Natural killer cell (primary cell): ENCODE results near the gene CMYA5. TPM values are rescaled to one million over a fixed set of nuclear protein-coding genes. Genes with fewer than 3 reads are reported as not detected.

Source experiments
- ATAC-seq, 3 donors: fragments of 150-1000 bp in 2 of 3; fragments of 200-7000 bp in 1 of 3; cut with Tn5 transposase; 1 replicate in 1 of 3; 2 replicates in 2 of 3; pipeline ENCODE4 v1.10.0; 2021; ENCODE audit warnings: mild to moderate bottlenecking in 2 of 3, moderate library complexity in 2 of 3
- DNase-seq, 2 donors: peaks; one replicate each; pipeline versions ENCODE4 v3.0.0 to v3.0.0-alpha.2; 2013 to 2021; ENCODE audit warnings: mixed read lengths in 1 of 2
- H3K27ac ChIP-seq: one replicate; pipeline ENCODE4 v1.5.1; 2013; ENCODE audit warnings: mild to moderate bottlenecking, low read length
- H3K27me3 ChIP-seq: one replicate; pipeline ENCODE4 v1.6.1; 2013; ENCODE audit warnings: low read length; ENCODE audit not compliant: control insufficient read depth, insufficient read depth
- H3K36me3 ChIP-seq: one replicate; pipeline ENCODE4 v1.6.1; 2013; ENCODE audit warnings: low read length; ENCODE audit not compliant: control insufficient read depth, insufficient read depth
- H3K4me1 ChIP-seq: one replicate; pipeline ENCODE4 v1.6.1; 2013; ENCODE audit warnings: low read length; ENCODE audit not compliant: control insufficient read depth, insufficient read depth
- H3K4me3 ChIP-seq: one replicate; pipeline ENCODE4 v1.5.1; 2013; ENCODE audit warnings: low read length
- H3K9me3 ChIP-seq: one replicate; pipeline ENCODE4 v1.6.1; 2013; ENCODE audit warnings: low read length; ENCODE audit not compliant: control insufficient read depth, insufficient read depth
- H3K27ac Mint-ChIP-seq, 2 donors: one replicate each; pipeline ENCODE4 v1.8.0; 2022; ENCODE audit warnings: mild to moderate bottlenecking in 2 of 2, mixed read lengths in 2 of 2, moderate library complexity in 1 of 2
- H3K27me3 Mint-ChIP-seq, 2 donors: one replicate each; pipeline ENCODE4 v1.8.0; 2022; ENCODE audit warnings: low read depth in 2 of 2, mixed read lengths in 2 of 2
- H3K36me3 Mint-ChIP-seq: one replicate; pipeline ENCODE4 v1.8.0; 2022; ENCODE audit warnings: mixed read lengths
- H3K4me1 Mint-ChIP-seq, 2 donors: one replicate each; pipeline ENCODE4 v1.8.0; 2022; ENCODE audit warnings: mixed read lengths in 2 of 2
- H3K4me3 Mint-ChIP-seq: one replicate; pipeline ENCODE4 v1.8.0; 2022; ENCODE audit warnings: mild to moderate bottlenecking, moderate library complexity, mixed read lengths
- H3K9me3 Mint-ChIP-seq, 2 donors: one replicate each; pipeline ENCODE4 v1.8.0; 2022; ENCODE audit warnings: mixed read lengths in 2 of 2
- CTCF ChIP-seq: fragments of 200-600 bp; IDR thresholded peaks from one replicate; pipeline ENCODE4 v1.8.0; 2022; ENCODE audit warnings: antibody characterized with exemption
- WGBS: methylation state at CpG from one replicate; pipeline ENCODE4 v1.1.7; 2013; ENCODE audit warnings: missing lambda C conversion rate; ENCODE audit not compliant: insufficient coverage; 5-methylcytosine and 5-hydroxymethylcytosine counted together
- intact Hi-C: fragments of 100-400 bp; cut with micrococcal nuclease; formaldehyde crosslinking; loops from one replicate; pipeline ENCODE4 v1.14.2; 2022
- total RNA-seq, 4 donors: library from RNA; stranded (reverse); fragments of 120-200 nt in 1 of 4; gene quantifications; one replicate each; pipeline versions ENCODE4 v1.2.3 to v1.2.4, GENCODE V29; 2013 to 2022

CMYA5 gene
- total RNA-seq, 3 donors from 2014 or later (not counting 1 experiment from before 2014, with no cell fraction given) = 0.53 to 0.93 (median 0.71) TPM

DNA sequence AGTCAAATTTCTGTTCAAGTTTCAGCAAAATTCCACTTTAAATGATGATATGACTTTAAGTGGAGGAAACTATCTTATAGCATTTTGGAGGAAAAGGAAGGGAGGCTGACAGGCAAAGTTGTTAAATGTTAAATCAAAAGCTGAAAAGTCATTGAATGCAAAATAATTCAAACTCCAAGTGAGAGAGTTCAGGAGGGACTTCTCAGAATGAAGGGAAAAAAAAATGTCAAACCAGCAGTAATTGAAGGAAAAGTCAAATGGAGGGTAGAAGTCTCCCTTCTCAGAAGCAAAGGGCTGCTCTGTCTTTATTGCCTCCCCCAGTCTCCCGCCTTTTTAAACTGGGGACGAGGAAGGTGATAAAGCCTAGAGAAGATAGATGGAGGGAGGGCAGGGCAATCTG, 134.8 kb downstream of the CMYA5 start:
- intact Hi-C loops = no loop called here
- no peaks in the 10 kb centered on the region for H3K9me3 Mint-ChIP-seq
- ATAC-seq (no peak), DNase-seq (no peak)
- whole genome bisulfite sequencing = 100% methylated on average over 2 of the region's 2 CpGs
- no peaks in the 10 kb centered on the region for H3K4me1 ChIP-seq
- H3K4me1 Mint-ChIP-seq = no peaks in the 10 kb centered on the region
- no peak overlapping the region for H3K27ac ChIP-seq
- H3K27me3 Mint-ChIP-seq = peaks cover 7 to 29% of the 10 kb centered on the region in 2 donors
- no peak overlapping the region for H3K4me3 Mint-ChIP-seq
- no peak overlapping the region for H3K27ac Mint-ChIP-seq
- H3K9me3 ChIP-seq = no peaks in the 10 kb centered on the region
- H3K4me3 ChIP-seq = no peak overlapping the region
- H3K27me3 ChIP-seq = peaks cover 4% of the 10 kb centered on the region
- H3K36me3 ChIP-seq = no peaks in the 10 kb centered on the region
- no peaks in the 10 kb centered on the region for H3K36me3 Mint-ChIP-seq
- TF ChIP-seq CTCF = no peak

DNA sequence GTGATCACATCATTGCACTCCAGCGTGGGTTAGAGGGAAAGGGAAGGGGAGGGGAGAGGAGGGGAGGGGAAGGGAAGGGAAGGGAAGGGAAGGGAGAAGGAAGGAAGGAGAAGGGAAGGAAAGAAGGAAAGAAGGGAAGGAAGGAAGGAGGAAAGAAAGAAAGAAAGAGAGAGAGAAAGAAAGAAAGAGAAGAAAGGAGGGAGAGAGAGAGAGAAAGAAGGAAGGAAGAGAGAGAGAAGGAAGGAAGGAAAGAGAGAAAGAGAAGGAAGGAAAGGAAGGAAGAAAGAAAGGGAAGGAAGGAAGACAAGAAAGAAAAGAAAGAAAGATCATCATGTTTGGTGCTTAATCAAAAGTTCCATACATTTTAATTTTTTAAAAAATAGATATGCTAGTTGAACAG, 136.2 kb downstream of the CMYA5 start:
- H3K27ac ChIP-seq = no peak overlapping the region
- TF ChIP-seq CTCF = no peak
- WGBS = 69% methylated on average over 1 of the region's 1 CpG
- Mint-ChIP-seq H3K4me3 (no peak overlapping the region), H3K36me3 (no peaks in the 10 kb centered on the region), H3K27ac (no peak overlapping the region), H3K4me1 (no peaks in the 10 kb centered on the region), H3K9me3 (no peaks in the 10 kb centered on the region), H3K27me3 (peaks cover 11 to 32% of the 10 kb centered on the region in 2 donors)
- no peaks in the 10 kb centered on the region for H3K4me1 ChIP-seq
- H3K4me3 ChIP-seq = no peak overlapping the region
- intact Hi-C loops = no loop called here
- H3K27me3 ChIP-seq = peaks cover 4% of the 10 kb centered on the region
- ATAC-seq = no peak
- no peaks in the 10 kb centered on the region for H3K36me3 ChIP-seq
- H3K9me3 ChIP-seq = no peaks in the 10 kb centered on the region
- DNase-seq = no peak

DNA sequence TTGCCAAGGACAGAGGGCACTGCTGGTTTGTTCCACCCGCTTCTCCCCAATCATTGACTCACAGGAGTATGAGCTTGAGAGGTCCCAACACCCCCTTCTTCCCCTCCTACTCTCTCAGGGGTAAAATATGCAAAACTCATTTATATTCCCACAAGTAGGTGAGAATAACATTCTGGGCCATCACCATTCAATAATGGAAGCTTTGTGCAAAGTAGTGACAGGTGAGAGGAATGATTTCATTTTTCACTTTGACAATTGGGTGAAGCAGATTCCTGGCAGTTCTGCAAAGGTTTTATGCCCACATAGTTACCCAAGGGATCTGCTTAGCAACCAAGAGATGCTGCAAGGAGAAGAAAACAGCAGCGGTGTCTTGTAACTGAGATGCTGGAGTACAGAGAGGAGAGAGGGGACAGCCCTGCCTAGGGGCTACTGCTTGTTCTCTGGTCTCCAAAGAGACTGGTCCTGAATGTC, 137.6 kb downstream of the CMYA5 start:
- H3K27me3 ChIP-seq = peaks cover 4% of the 10 kb centered on the region
- DNase-seq (no peak), ATAC-seq (no peak)
- no peaks in the 10 kb centered on the region for H3K9me3 Mint-ChIP-seq
- H3K27me3 Mint-ChIP-seq = peaks cover 11 to 30% of the 10 kb centered on the region in 2 donors
- 97% methylated on average over 2 of the region's 2 CpGs for WGBS
- H3K4me3 ChIP-seq = no peak overlapping the region
- H3K9me3 ChIP-seq = no peaks in the 10 kb centered on the region
- no peak for TF ChIP-seq CTCF
- H3K27ac ChIP-seq = no peak overlapping the region
- no peaks in the 10 kb centered on the region for H3K4me1 ChIP-seq
- no peaks in the 10 kb centered on the region for H3K36me3 ChIP-seq
- intact Hi-C loops = no loop called here
- H3K27ac Mint-ChIP-seq = no peak overlapping the region
- no peak overlapping the region for H3K4me3 Mint-ChIP-seq
- H3K36me3 Mint-ChIP-seq = no peaks in the 10 kb centered on the region
- H3K4me1 Mint-ChIP-seq = no peaks in the 10 kb centered on the region

DNA sequence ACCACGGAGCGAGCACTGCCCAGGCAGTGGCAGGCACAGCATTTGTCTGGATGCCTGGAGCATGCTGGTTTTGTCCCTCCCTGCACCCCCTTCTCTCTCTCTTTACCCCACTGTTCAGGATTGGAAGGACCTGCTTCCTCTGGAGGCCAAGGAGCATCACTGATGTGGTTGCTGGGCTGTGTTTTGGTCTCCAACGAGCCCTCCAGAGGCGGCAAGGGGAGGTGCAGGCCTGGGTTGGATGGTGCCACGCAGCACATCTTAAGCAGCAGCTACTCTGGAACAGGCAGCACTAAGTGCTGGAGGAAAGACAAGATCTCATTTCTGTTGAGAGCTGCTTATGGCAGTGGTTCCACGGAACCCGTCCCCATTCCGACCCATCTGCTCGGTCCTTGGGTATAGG, 139.6 kb downstream of the CMYA5 start:
- Histone ChIP-seq H3K27me3 (peaks cover 4% of the 10 kb centered on the region), H3K9me3 (no peaks in the 10 kb centered on the region), H3K36me3 (no peaks in the 10 kb centered on the region), H3K4me3 (no peak overlapping the region), H3K4me1 (no peaks in the 10 kb centered on the region), H3K27ac (no peak overlapping the region)
- no peak overlapping the region for H3K4me3 Mint-ChIP-seq
- no peaks in the 10 kb centered on the region for H3K4me1 Mint-ChIP-seq
- H3K36me3 Mint-ChIP-seq = no peaks in the 10 kb centered on the region
- DNase-seq (no peak), ATAC-seq (no peak)
- peaks cover 11 to 27% of the 10 kb centered on the region in 2 donors for H3K27me3 Mint-ChIP-seq
- H3K9me3 Mint-ChIP-seq = no peaks in the 10 kb centered on the region
- intact Hi-C loops = no loop called here
- 72% methylated on average over 9 of the region's 9 CpGs for WGBS
- TF ChIP-seq CTCF = no peak
- H3K27ac Mint-ChIP-seq = no peak overlapping the region
